ENCODE measurements around the gene FBXO28. TPM values are rescaled to one million over a fixed set of nuclear protein-coding genes. Genes with fewer than 3 reads are reported as not detected.

FBXO28 gene
- total and polyA plus RNA-seq, 2 donors (not counting 3 experiments of a cell fraction or from before 2014, with no cell fraction given): 8.9 to 32.6 TPM

GRCh38 chr1:224185208-224185607 lies 71.3 kb downstream of the FBXO28 start:
- no peak overlapping the region for H3K4me2 ChIP-seq (ENCODE audit: insufficient read depth, low read length)
- DNase-seq (ENCODE audit: low read depth, low spot score) (no peak), FAIRE-seq (no peak)
- peaks cover 68% of the 10 kb centered on the region for H3K79me2 ChIP-seq (ENCODE audit: control insufficient read depth, insufficient read depth, low read length)
- H3K27me3 ChIP-seq (ENCODE audit: control insufficient read depth in 2 of 2, insufficient read depth in 2 of 2, low read length in 2 of 2): no peaks in the 10 kb centered on the region
- no peaks in the 10 kb centered on the region for H4K20me1 ChIP-seq (replicated peaks; ENCODE audit: control insufficient read depth, extremely low read depth, insufficient read depth, low read length)
- no peak overlapping the region for H3K9ac ChIP-seq (replicated peaks; ENCODE audit: extremely low read depth, insufficient read depth, low read length)
- intact Hi-C loops (cut with micrococcal nuclease) (loop anchor here (5.0 kb wide), 1 partner anchor 447 kb away; no protein-coding TSS in a partner anchor), dilution Hi-C loops (cut with MboI; ENCODE audit: extremely low pct_ligation_motif_present, low sequenced_read_pairs) (no loop called here)
- H3K4me3 ChIP-seq (replicated peaks in 1 of 3; ENCODE audit: insufficient read depth in 1 of 3, low read depth in 1 of 3, low read length in 3 of 3): no peak overlapping the region
- H2AFZ ChIP-seq (ENCODE audit: low read depth, low read length): no peak overlapping the region
- CTCF ChIA-PET: interaction anchor here (1.2 kb wide), 1 partner anchor 69 kb away, joined by 3 read pairs; no protein-coding TSS in a partner anchor
- POLR2A ChIA-PET: interaction anchor here (1.8 kb wide), 1 partner anchor 16 kb away, joined by 4 read pairs; no protein-coding TSS in a partner anchor
- H3K36me3 ChIP-seq (ENCODE audit: control insufficient read depth in 2 of 2, extremely low read depth in 1 of 2, insufficient read depth in 2 of 2, low read length in 2 of 2): peaks cover 0 to 2% of the 10 kb centered on the region in 2 experiments
- TF ChIP-seq MYC (IDR thresholded peaks at IDR 0.05; ENCODE audit: low read depth, low read length) (no peak), FOS (IDR thresholded peaks at IDR 0.05; ENCODE audit: borderline replicate concordance, insufficient read depth, low read length) (no peak), POLR2AphosphoS5 (IDR thresholded peaks at IDR 0.05; ENCODE audit: insufficient read depth, low read depth, low read length) (no peak), POLR2A (IDR thresholded peaks at IDR 0.05; ENCODE audit: low read depth, low read length) (no peak), CTCF (IDR thresholded peaks at IDR 0.05; ENCODE audit: extremely low read depth in 1 of 2, insufficient read depth in 1 of 2, low read depth in 1 of 2, low read length in 2 of 2) (no peak), GATA2 (IDR thresholded peaks at IDR 0.05; ENCODE audit: insufficient read depth, insufficient read length, low read depth, low read length) (no peak), EZH2 (IDR thresholded peaks at IDR 0.05; ENCODE audit: borderline replicate concordance, low read depth, low read length, severe bottlenecking) (no peak), JUN (IDR thresholded peaks at IDR 0.05; ENCODE audit: borderline replicate concordance, insufficient read depth, insufficient read length, low read depth) (no peak)
- TF ChIP-seq, protein P1, sequence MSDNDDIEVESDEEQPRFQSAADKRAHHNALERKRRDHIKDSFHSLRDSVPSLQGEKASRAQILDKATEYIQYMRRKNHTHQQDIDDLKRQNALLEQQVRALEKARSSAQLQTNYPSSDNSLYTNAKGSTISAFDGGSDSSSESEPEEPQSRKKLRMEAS (IDR thresholded peaks at IDR 0.05; ENCODE audit: insufficient read depth, insufficient read length): no peak
- BruUV-seq (replicated peaks): no TSS peak
- no peaks in the 10 kb centered on the region for H3K9me1 ChIP-seq (replicated peaks; ENCODE audit: control insufficient read depth, extremely low read depth, insufficient read depth, low read length)
- no peak overlapping the region for H3K27ac ChIP-seq (ENCODE audit: insufficient read depth, low read depth, low read length)
- H3K9me3 ChIP-seq (replicated peaks; ENCODE audit: control insufficient read depth, insufficient read depth, low read length): no peaks in the 10 kb centered on the region
- H3K4me1 ChIP-seq (ENCODE audit: control insufficient read depth, extremely low read depth, insufficient read depth, low read length): peaks cover 5% of the 10 kb centered on the region

Measured in endothelial cell of umbilical vein (primary cell).